ENCODE measurements around the gene VPS11. TPM values are rescaled to one million over a fixed set of nuclear protein-coding genes. Genes with fewer than 3 reads are reported as not detected.

The VPS11 gene
- total and polyA plus RNA-seq, 11 donors, result 18.7 to 33.3 (median 21.7) TPM

GRCh38 chr11:119025099-119025473 lies 42.5 kb upstream of the VPS11 start:
- ATAC-seq, result peak in 1 of 4 donors; percentile 5
- peak overlapping the region in 11 of 12 donors; percentile 9 to 71 (median 54) for H3K27ac ChIP-seq
- WGBS, 4 donors, result 65 to 77% (median 68%) methylated on average over 5 of the region's 5 CpGs
- TF ChIP-seq, protein P1, sequence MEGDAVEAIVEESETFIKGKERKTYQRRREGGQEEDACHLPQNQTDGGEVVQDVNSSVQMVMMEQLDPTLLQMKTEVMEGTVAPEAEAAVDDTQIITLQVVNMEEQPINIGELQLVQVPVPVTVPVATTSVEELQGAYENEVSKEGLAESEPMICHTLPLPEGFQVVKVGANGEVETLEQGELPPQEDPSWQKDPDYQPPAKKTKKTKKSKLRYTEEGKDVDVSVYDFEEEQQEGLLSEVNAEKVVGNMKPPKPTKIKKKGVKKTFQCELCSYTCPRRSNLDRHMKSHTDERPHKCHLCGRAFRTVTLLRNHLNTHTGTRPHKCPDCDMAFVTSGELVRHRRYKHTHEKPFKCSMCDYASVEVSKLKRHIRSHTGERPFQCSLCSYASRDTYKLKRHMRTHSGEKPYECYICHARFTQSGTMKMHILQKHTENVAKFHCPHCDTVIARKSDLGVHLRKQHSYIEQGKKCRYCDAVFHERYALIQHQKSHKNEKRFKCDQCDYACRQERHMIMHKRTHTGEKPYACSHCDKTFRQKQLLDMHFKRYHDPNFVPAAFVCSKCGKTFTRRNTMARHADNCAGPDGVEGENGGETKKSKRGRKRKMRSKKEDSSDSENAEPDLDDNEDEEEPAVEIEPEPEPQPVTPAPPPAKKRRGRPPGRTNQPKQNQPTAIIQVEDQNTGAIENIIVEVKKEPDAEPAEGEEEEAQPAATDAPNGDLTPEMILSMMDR (IDR thresholded peaks at IDR 0.05), result no peak
- no peak for TF ChIP-seq POLR2A (IDR thresholded peaks at IDR 0.05)
- H3K9me3 ChIP-seq, result no peaks in the 10 kb centered on the region
- no peaks in the 10 kb centered on the region for H3K27me3 ChIP-seq
- intact Hi-C loops (cut with DNase I), result no loop called here
- DNase-seq, result no peak
- peak overlapping the region in 3 of 12 donors; percentile 7 to 19 (median 16) for H3K4me3 ChIP-seq
- H3K36me3 ChIP-seq, result peaks cover 0 to 61% (median 51%) of the 10 kb centered on the region in 9 donors
- peaks cover 6 to 56% (median 24%) of the 10 kb centered on the region in 12 donors for H3K4me1 ChIP-seq

DNA sequence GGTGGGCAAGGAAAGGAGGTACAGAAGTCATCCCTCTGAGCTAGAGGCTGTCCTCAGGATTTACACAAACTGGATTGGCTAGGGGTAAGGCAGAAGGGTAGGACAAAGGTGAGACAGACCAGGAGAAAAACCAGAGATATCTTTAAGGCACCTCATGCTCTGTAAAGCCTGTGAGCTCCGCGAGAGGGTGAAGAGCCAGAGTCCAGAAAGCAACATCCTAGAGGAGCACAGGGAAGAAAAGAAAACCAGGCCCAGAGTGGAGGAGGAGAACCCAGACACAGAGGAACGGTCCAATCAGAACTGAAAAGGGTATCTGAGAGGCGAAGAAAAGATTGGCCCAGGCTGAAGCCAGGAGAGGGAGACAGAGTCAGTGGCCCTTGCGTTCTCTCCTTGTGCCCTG lies 42.1 kb upstream of the VPS11 start:
- Histone ChIP-seq H3K36me3 (peaks cover 0 to 60% (median 49%) of the 10 kb centered on the region in 9 donors), H3K27ac (peak overlapping the region in 9 of 12 donors; percentile 9 to 71 (median 54)), H3K9me3 (no peaks in the 10 kb centered on the region), H3K4me1 (peaks cover 5 to 53% (median 23%) of the 10 kb centered on the region in 12 donors), H3K27me3 (no peaks in the 10 kb centered on the region), H3K4me3 (no peak overlapping the region)
- no peak for DNase-seq
- 85 to 93% (median 87%) methylated on average over 5 of the region's 5 CpGs for WGBS, 4 donors
- intact Hi-C loops (cut with DNase I), result no loop called here
- TF ChIP-seq, protein P1 (IDR thresholded peaks at IDR 0.05), result no peak
- TF ChIP-seq POLR2A (IDR thresholded peaks at IDR 0.05), result no peak
- no peak for ATAC-seq

DNA sequence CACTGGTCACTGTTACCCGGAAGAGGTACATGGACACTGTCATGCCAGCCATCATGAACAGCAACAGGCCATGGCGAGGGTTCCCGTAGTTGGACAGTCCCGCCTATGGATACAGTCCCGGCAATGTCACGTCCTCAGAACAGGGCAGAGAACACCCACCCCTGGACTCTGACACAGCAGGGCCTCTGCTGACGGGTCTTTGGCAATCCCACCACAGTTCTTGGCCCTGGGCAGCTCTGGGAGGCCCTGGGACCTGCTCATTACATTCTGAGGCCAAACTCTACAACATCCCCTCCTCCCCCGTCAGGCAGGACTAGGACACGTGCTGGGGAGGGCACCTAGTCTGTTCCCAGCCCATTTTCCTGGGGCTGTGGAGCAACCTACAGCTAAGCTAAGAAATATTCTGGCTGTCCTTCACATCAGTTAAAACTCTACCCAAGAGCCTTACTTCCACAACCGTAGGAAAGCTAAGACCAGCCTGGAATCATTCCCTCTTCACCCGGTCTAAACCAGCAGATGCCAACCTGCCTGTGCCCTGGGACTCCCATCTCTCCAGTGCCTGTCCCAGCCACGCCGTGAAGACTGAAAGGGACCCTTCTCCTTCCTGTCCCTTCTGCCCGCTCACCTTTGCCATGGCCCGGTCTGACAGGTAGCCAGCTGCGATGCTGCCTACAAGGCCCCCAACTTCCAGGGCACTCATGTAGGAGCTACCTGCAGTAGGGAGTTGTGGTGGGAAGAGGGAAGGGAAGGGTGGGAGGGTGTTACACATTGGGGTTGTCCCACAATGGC lies 41.4 kb upstream of the VPS11 start:
- 90 to 98% (median 91%) methylated on average over 16 of the region's 16 CpGs for WGBS, 4 donors
- no peak for DNase-seq
- H3K36me3 ChIP-seq, result peaks cover 0 to 54% (median 43%) of the 10 kb centered on the region in 9 donors
- intact Hi-C loops (cut with DNase I), result no loop called here
- H3K27ac ChIP-seq, result peak overlapping the region in 1 of 12 donors; percentile 54
- TF ChIP-seq, protein P1 (IDR thresholded peaks at IDR 0.05), result no peak
- no peak for TF ChIP-seq POLR2A (IDR thresholded peaks at IDR 0.05)
- H3K4me1 ChIP-seq, result peaks cover 5 to 50% (median 24%) of the 10 kb centered on the region in 12 donors
- no peaks in the 10 kb centered on the region for H3K27me3 ChIP-seq
- ATAC-seq, result no peak
- H3K9me3 ChIP-seq, result no peaks in the 10 kb centered on the region
- H3K4me3 ChIP-seq, result no peak overlapping the region

DNA sequence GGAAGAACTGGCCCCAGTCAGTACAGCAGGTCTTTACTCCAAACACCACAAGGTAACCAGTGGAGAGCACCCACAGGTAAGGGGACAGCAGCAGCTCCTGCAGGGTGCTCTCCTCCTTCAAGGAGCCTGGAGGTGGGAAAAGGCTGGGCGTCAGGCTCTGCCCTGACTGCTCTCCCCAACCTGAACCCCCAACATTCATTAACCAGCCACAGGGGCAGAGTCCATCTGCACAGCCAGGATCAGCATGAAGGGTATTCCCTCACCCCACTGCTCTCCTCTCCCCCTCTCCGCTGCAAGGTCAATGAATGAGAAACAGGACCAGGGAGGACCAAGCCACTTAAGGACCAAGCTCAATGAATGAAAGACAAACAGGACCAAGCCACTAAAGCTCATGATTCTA lies 40.6 kb upstream of the VPS11 start:
- Histone ChIP-seq H3K4me1 (peaks cover 5 to 45% (median 21%) of the 10 kb centered on the region in 12 donors), H3K27me3 (no peaks in the 10 kb centered on the region), H3K9me3 (no peaks in the 10 kb centered on the region), H3K4me3 (no peak overlapping the region), H3K27ac (no peak overlapping the region), H3K36me3 (peaks cover 0 to 46% (median 36%) of the 10 kb centered on the region in 9 donors)
- WGBS, 4 donors, result 92 to 98% (median 97%) methylated on average over 2 of the region's 2 CpGs
- intact Hi-C loops (cut with DNase I), result no loop called here
- no peak for TF ChIP-seq POLR2A (IDR thresholded peaks at IDR 0.05)
- TF ChIP-seq, protein P1 (IDR thresholded peaks at IDR 0.05), result no peak
- DNase-seq, result no peak
- ATAC-seq, result no peak

Measured in heart left ventricle (tissue), 16 donors.